ENCODE results near the gene NPS.

NPS gene

DNA sequence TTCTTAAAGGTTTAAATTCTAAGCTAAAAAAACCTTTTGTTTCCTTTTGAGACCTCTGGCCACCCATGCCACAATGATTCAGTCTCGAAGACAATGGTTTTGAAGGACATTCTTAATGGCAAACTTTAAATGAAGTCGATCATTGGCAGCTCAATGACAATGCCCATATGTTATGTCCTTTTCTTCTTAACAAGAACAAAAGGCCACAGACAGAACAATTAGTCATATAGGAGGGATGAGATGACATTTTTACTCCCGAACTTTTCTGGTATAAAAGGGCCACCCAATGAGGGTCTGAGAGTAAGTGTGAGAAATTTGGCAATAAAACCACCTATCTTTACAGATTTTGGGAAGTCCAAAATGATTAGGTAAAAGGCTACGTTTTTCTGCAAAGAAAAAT lies at the start of gene NPS:
TSS of gene NPS (plus strand) at position 301 of the 400 bp plus-strand sequence. CDS start at position 361, 60 bp downstream.
- Histone ChIP-seq H3K9me3 (ENCODE audit: control insufficient read depth, insufficient read depth, low read depth, low read length) (no peaks in the 10 kb centered on the region; the same call in 1 of the 2 replicates), H3K4me3 (ENCODE audit: low read depth, low read length) (no peak within 1 kb of the TSS), H3K36me3 (ENCODE audit: control insufficient read depth in 2 of 2, insufficient read depth in 1 of 2, low read length in 2 of 2) (no peaks in the 10 kb centered on the region), H3K4me1 (ENCODE audit: control insufficient read depth, insufficient read depth, low read length) (no peaks in the 10 kb centered on the region), H3K27ac (ENCODE audit: extremely low read depth, low read depth, low read length) (no peak within 1 kb of the TSS)
- CTCF ChIA-PET = interaction anchor here (0.7 kb wide), 1 partner anchor 1162 kb away, joined by 3 read pairs; no protein-coding TSS in a partner anchor
- TF ChIP-seq ZNF664 (tag by site-specific recombination; IDR thresholded peaks at IDR 0.05) (no peak), ZNF148 (tag by site-specific recombination; IDR thresholded peaks at IDR 0.05; ENCODE audit: borderline replicate concordance) (no peak), OSR2 (tag by site-specific recombination; IDR thresholded peaks at IDR 0.05) (no peak), KLF8 (tag by site-specific recombination; IDR thresholded peaks at IDR 0.05) (no peak), ZNF548 (tag by site-specific recombination; IDR thresholded peaks at IDR 0.05) (no peak)
- POLR2A ChIA-PET = no interaction called here

GRCh38 chr10:127500127-127500526 lies 49.0 kb upstream of the NPS start:
- Histone ChIP-seq H3K4me1 (ENCODE audit: control insufficient read depth, insufficient read depth, low read length) (no peaks in the 10 kb centered on the region), H3K27ac (ENCODE audit: extremely low read depth, low read depth, low read length) (no peak overlapping the region), H3K9me3 (ENCODE audit: control insufficient read depth, insufficient read depth, low read depth, low read length) (no peaks in the 10 kb centered on the region), H3K36me3 (ENCODE audit: control insufficient read depth in 2 of 2, insufficient read depth in 1 of 2, low read length in 2 of 2) (no peaks in the 10 kb centered on the region), H3K4me3 (ENCODE audit: low read depth, low read length) (no peak overlapping the region)
- CTCF ChIA-PET = no interaction called here
- POLR2A ChIA-PET = no interaction called here
- TF ChIP-seq GLI4 (tag by site-specific recombination; IDR thresholded peaks at IDR 0.05) (no peak), OVOL3 (tag by site-specific recombination; IDR thresholded peaks at IDR 0.05) (no peak), ZNF785 (tag by site-specific recombination; IDR thresholded peaks at IDR 0.05) (no peak), ZBTB7A (tag by site-specific recombination; IDR thresholded peaks at IDR 0.05; ENCODE audit: low read depth) (no peak), ZNF501 (tag by site-specific recombination; IDR thresholded peaks at IDR 0.05) (no peak), ZNF112 (tag by site-specific recombination; IDR thresholded peaks at IDR 0.05) (no peak), RBAK (tag by site-specific recombination; IDR thresholded peaks at IDR 0.05) (no peak), ZNF157 (tag by site-specific recombination; IDR thresholded peaks at IDR 0.05) (no peak), SCRT2 (tag by site-specific recombination; IDR thresholded peaks at IDR 0.05) (no peak)
- TF ChIP-seq, protein P1, sequence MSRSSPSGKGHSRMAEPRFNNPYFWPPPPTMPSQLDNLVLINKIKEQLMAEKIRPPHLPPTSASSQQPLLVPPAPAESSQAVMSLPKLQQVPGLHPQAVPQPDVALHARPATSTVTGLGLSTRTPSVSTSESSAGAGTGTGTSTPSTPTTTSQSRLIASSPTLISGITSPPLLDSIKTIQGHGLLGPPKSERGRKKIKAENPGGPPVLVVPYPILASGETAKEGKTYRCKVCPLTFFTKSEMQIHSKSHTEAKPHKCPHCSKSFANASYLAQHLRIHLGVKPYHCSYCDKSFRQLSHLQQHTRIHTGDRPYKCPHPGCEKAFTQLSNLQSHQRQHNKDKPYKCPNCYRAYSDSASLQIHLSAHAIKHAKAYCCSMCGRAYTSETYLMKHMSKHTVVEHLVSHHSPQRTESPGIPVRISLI (tag by site-specific recombination; IDR thresholded peaks at IDR 0.05) = no peak
- TF ChIP-seq, protein P2, sequence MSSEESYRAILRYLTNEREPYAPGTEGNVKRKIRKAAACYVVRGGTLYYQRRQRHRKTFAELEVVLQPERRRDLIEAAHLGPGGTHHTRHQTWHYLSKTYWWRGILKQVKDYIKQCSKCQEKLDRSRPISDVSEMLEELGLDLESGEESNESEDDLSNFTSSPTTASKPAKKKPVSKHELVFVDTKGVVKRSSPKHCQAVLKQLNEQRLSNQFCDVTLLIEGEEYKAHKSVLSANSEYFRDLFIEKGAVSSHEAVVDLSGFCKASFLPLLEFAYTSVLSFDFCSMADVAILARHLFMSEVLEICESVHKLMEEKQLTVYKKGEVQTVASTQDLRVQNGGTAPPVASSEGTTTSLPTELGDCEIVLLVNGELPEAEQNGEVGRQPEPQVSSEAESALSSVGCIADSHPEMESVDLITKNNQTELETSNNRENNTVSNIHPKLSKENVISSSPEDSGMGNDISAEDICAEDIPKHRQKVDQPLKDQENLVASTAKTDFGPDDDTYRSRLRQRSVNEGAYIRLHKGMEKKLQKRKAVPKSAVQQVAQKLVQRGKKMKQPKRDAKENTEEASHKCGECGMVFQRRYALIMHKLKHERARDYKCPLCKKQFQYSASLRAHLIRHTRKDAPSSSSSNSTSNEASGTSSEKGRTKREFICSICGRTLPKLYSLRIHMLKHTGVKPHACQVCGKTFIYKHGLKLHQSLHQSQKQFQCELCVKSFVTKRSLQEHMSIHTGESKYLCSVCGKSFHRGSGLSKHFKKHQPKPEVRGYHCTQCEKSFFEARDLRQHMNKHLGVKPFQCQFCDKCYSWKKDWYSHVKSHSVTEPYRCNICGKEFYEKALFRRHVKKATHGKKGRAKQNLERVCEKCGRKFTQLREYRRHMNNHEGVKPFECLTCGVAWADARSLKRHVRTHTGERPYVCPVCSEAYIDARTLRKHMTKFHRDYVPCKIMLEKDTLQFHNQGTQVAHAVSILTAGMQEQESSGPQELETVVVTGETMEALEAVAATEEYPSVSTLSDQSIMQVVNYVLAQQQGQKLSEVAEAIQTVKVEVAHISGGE (tag by site-specific recombination; conservative IDR thresholded peaks at IDR 0.05; ENCODE audit: low read depth) = no peak

GRCh38 chr10:127506094-127506493 lies 43.0 kb upstream of the NPS start:
- Histone ChIP-seq H3K27ac (ENCODE audit: extremely low read depth, low read depth, low read length) (no peak overlapping the region), H3K4me3 (ENCODE audit: low read depth, low read length) (no peak overlapping the region), H3K9me3 (ENCODE audit: control insufficient read depth, insufficient read depth, low read depth, low read length) (no peaks in the 10 kb centered on the region), H3K36me3 (ENCODE audit: control insufficient read depth in 2 of 2, insufficient read depth in 1 of 2, low read length in 2 of 2) (no peaks in the 10 kb centered on the region), H3K4me1 (ENCODE audit: control insufficient read depth, insufficient read depth, low read length) (no peaks in the 10 kb centered on the region)
- POLR2A ChIA-PET = no interaction called here
- CTCF ChIA-PET = no interaction called here
- TF ChIP-seq MYNN (tag by site-specific recombination; IDR thresholded peaks at IDR 0.05; ENCODE audit: borderline replicate concordance) = no peak

Measured in HEK293 (cell line).